ENCODE results near the gene GNG12.
A peak's percentile ranks its signal among the peaks of the same experiment; 100 is the strongest.

- no peak for TF ChIP-seq CTCF (IDR thresholded peaks at IDR 0.05)
- no peak for TF ChIP-seq POLR2A (IDR thresholded peaks at IDR 0.05)
- TF ChIP-seq POLR2AphosphoS5 (IDR thresholded peaks at IDR 0.05) = peak; percentile 24
Observed at GRCh38 chr1:67755619-67756018, 77.6 kb downstream of the GNG12 start.

Measured in prostate gland (tissue), 2 donors.